ENCODE data around the gene RAD50. TPM values are rescaled to one million over a fixed set of nuclear protein-coding genes. Genes with fewer than 3 reads are reported as not detected.

The RAD50 gene
- total RNA-seq: 39.3 and 86.1 TPM in 2 replicates

GRCh38 chr5:132556763-132557477, at the start of gene RAD50:
RAD50 (plus strand) TSS chr5:132556977; CDS start chr5:132557325, 348 bp downstream.

DNA sequence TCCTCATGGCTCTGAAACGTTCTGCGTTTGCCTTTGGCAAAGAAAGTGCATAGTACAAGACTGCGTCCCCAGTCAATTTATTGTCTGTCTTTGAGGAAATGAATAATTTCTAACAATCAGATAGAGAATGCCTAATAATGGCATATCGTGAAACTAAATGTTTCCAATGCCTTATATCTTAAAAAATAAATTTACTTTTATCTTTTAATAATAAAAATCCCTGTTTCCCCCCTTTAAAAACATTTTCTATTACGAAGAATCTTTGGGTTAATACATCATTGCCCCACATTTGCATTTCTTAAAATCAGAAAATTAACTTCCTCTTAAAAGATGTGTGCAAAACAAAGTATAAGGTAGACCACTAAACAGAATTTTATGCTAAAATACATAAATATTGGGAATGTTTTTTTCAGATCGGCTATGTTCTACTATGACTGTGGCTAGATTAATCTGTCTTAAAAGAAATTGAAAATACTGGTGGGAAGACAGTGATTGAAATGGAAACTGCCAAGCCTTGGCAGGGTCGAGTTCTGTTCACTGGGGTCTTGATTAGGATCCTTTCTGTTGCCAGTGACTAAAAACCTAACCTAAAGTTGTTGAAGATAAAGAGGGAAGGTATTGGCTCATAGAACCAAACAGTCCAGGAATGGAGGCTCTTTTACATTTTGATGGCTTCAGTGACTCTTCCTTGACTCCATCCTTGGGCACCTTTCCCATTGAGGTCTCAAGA, 13.1 kb upstream of the RAD50 start, which contains the start of gene IL5:
IL5 (minus strand) TSS at position 51 of the 730 bp plus-strand sequence; CDS start at position 7, 44 bp downstream.

GRCh38 chr5:132657676-132658380, 101.1 kb downstream of the RAD50 start, which contains the start of gene IL13:
IL13 (plus strand) TSS chr5:132658173; CDS start chr5:132658187, 14 bp downstream.

DNA sequence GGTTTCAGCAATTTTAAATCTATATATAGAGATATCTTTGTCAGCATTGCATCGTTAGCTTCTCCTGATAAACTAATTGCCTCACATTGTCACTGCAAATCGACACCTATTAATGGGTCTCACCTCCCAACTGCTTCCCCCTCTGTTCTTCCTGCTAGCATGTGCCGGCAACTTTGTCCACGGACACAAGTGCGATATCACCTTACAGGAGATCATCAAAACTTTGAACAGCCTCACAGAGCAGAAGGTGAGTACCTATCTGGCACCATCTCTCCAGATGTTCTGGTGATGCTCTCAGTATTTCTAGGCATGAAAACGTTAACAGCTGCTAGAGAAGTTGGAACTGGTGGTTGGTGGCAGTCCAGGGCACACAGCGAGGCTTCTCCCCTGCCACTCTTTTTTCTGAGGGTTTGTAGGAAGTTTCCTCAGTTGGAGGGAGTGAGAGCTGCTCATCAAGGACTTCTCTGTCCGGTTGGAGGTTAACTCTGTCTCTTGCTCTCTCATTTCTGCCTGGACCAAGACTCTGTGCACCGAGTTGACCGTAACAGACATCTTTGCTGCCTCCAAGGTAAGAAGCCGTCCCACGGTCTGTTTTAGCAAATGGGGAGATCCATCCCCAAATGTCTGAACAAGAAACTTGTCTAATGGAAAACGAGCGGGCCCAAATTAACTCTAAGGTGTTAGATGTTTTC, 117.3 kb downstream of the RAD50 start, which contains the start of gene IL4:
IL4 (plus strand) TSS at position 51 of the 692 bp plus-strand sequence; CDS start at position 113, 62 bp downstream.

Other genes starting within 250 kb of the RAD50 start
- gene SLC22A5, start 187.3 kb upstream of the RAD50 start, total RNA-seq: 10.3 and 17.9 TPM in 2 replicates
- gene IRF1, start 66.2 kb upstream of the RAD50 start, total RNA-seq: 5.1 and 23.5 TPM in 2 replicates
- gene IL5, start 13.5 kb upstream of the RAD50 start, total RNA-seq: not detected in 2 replicates
- not detected in 2 replicates for gene IL13, start 101.2 kb downstream of the RAD50 start, total RNA-seq
- gene IL4, start 117.0 kb downstream of the RAD50 start, total RNA-seq: not detected in 2 replicates
- gene KIF3A, start 180.6 kb downstream of the RAD50 start, total RNA-seq: 10.6 and 14.4 TPM in 2 replicates
- gene CCNI2, start 190.4 kb downstream of the RAD50 start, total RNA-seq: 0.28 TPM in 1 of 2 replicates, not detected in the other
- gene SEPTIN8, start 220.3 kb downstream of the RAD50 start, total RNA-seq: 20.5 and 43.4 TPM in 2 replicates

Measured in nasal cavity respiratory epithelium epithelial cell of viscerocranial mucosa (primary cell).